Fibroblast of skin of left biceps (primary cell): ENCODE results near the gene TMEM114.

Experiments
- DNase-seq, 2 experiments: peaks; one replicate each; pipeline ENCODE4 v3.0.0-alpha.2; 2013; ENCODE audit warnings: low read depth in 2 of 2

The TMEM114 gene

GRCh38 chr16:8550728-8551387, 39.5 kb downstream of the TMEM114 start:
- no peak for DNase-seq

- DNase-seq: no peak
Measured at GRCh38 chr16:8549843-8550412, 40.4 kb downstream of the TMEM114 start.

GRCh38 chr16:8548166-8548565, 42.1 kb downstream of the TMEM114 start:
- no peak for DNase-seq

GRCh38 chr16:8547762-8548161, 42.5 kb downstream of the TMEM114 start:
- no peak for DNase-seq

- no peak for DNase-seq
Measured at GRCh38 chr16:8544406-8544805, 45.9 kb downstream of the TMEM114 start.

GRCh38 chr16:8543258-8543657, 47.1 kb downstream of the TMEM114 start:
- DNase-seq: no peak

- no peak for DNase-seq
Measured at GRCh38 chr16:8542393-8542792, 47.9 kb downstream of the TMEM114 start.

GRCh38 chr16:8541868-8542267, 48.4 kb downstream of the TMEM114 start:
- no peak for DNase-seq

GRCh38 chr16:8537691-8538342, 52.5 kb downstream of the TMEM114 start:
- DNase-seq: no peak

GRCh38 chr16:8533509-8533908, 56.8 kb downstream of the TMEM114 start:
- no peak for DNase-seq

GRCh38 chr16:8530752-8531384, 59.4 kb downstream of the TMEM114 start:
- no peak for DNase-seq

- DNase-seq: no peak
Measured at GRCh38 chr16:8528471-8528870, 61.8 kb downstream of the TMEM114 start.

- DNase-seq: no peak
Measured at GRCh38 chr16:8523932-8524331, 66.4 kb downstream of the TMEM114 start.

GRCh38 chr16:8522757-8523156, 67.6 kb downstream of the TMEM114 start:
- DNase-seq: no peak

- no peak for DNase-seq
Measured at GRCh38 chr16:8519643-8520042, 70.7 kb downstream of the TMEM114 start.
